GM04503 (cell line): Measurements from ENCODE around the gene LCT.
"Not testable (repeated sequence)": the region's sequence is repeated elsewhere in the genome, so short reads cannot be mapped to it uniquely, and the experiment has no call there.

Source experiments
- DNase-seq: peaks from one replicate; pipeline ENCODE4 v3.0.0-alpha.2; 2012; ENCODE audit warnings: low read depth

The LCT gene

DNA sequence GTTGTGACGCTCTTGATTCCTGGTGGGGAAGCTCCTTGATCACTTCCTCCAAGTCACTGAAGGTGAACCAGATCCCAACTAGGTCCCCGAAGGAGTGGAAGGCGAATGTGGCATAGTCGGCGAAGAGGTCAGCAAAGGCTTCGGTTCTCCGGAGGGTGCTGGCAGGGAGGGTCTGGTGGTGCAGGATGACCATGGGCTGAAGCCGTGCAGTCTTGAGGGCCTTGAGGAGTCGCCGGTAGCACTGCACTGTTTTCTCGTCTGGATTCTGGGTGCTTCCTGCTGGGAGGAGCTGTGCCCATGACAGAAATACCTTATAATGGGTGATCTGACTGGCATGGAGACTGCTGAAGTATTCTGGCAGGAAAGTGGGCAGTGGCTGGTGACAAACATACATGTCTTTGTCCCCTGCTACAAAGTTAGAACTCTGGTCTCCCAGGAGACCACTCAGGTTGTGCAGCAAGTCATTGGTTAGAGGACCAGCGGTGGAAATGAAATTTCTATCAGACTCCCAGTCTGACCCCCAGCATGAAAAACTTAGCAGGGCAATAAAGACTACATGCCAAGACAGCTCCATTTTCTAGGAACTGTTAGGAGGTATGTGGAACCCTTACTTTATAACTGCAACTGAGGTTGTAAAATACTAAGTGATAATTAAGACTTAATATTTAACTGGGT, at the start of gene LCT:
LCT (minus strand) TSS at position 589 of the 675 bp plus-strand sequence; CDS start at position 574, 15 bp downstream.
- no peak for DNase-seq

DNA sequence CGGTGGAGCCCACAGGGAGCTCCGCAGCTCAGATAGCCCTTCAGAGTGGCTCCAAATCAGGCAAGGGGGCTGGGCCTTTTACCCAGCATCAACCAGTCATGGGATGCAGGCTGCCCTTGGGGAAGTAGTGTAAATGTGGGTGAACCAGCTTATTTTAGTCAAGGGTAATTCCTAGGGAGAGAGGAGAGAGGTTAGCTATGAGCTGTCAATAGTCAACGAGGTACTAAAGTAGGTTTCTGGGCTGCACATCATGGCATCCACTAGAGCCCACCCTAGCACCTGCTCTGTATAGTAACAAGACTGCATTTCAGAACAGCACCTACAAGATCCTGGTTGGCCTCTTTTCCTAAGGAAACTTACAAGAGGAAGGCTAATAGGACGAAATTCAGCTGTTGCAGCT, 48.7 kb upstream of the LCT start:
- DNase-seq = no peak

DNA sequence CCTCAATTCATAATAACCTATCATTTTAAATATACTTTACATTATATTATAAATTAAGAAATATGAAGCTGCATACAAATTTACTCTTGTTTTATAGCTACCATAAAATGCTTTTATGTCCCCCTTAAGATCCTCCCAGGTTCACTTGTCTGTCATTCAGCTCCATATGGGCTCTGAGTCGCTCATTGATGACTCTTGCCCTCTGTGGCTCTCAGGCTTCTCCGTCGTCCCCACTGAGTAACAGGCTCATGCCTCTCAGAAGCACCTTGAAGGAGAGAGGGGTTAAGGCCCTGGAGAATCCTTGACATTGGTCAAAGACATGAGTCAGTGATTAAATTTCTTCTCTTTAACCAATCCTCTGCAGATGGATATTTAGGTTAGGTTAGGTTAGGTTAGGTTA, 45.4 kb upstream of the LCT start:
- DNase-seq = no peak

DNA sequence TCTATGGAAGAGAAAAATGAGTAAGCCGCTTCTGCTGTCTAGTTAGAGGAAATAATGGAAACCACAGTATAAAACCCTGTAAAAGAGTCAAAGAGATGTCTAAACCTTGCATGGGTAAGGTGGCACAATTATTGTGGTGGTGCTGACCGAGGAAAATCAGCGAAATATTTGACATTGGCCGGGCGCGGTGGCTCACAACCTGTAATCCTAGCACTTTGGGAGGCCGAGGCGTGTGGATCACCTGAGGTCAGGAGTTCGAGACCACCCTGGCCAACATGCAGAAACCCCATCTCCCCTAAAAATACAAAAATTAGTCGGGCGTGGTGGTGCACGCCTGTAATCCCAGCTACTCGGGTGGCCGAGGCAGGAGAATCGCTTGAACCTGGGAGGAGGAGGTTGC, 39.8 kb upstream of the LCT start:
- not testable (repeated sequence) for DNase-seq

DNA sequence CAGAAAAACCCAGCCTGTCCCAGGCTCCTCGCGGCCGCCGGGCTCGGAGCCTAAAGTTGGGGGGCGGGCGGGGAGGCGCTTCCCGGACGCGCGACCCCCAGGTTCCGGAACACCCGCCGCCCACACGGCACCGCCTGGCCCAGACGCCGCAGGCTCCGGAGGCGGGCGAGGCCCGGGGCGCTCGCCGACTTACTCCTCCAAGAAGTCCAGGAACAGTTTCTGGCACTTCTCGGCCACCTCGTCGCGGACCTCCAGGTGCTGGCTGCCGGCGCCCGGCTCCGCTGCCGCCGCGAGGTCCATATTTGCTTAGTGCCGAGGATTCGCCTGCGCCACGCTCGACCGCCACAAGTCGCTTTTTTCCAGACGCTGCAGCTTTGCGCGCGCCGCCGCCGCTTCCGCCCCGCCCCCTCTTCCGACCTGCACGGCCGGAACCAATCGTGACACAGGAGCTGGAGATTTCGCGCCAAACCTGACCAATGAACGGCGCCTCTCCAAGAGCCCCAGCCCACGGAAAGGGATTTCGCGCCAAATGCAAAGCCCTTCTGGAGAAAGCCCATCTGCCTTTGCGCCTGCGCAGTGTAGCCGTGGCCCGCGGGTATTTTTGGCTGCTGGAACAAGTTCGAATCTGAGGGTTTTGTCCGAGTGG, 39.2 kb upstream of the LCT start, which contains the start of gene MCM6:
MCM6 (minus strand) TSS at position 378 of the 646 bp plus-strand sequence; CDS start at position 300, 78 bp downstream.
- peak; percentile 89 for DNase-seq

DNA sequence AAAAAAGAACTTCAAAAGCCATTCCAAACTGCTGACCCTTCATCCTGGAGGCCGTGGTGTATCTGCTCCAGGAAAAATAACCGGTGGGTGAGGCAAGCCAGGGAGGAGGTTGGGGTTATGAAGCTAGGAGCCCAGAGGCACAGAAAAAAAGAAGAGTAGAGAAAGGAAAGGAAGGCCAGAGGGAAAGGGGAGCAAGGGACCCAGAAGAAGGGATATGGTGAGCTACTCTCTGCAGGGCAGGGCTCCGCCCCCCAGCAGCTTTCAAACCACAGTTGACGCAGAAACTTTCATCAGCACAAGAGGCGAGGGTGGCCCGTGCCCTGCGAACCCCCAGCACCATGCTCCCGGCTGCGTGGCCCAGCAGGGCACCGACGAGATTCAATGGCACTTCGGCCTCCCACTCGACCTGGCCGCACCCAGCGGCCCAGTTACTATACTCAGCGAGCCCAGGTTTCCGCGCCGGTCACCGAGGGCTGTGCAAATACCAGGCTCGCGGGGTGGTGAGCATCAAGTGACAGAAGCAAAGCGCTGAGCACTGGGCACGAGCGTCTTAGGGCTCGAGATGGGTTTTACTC, 38.6 kb upstream of the LCT start:
- DNase-seq = no peak

DNA sequence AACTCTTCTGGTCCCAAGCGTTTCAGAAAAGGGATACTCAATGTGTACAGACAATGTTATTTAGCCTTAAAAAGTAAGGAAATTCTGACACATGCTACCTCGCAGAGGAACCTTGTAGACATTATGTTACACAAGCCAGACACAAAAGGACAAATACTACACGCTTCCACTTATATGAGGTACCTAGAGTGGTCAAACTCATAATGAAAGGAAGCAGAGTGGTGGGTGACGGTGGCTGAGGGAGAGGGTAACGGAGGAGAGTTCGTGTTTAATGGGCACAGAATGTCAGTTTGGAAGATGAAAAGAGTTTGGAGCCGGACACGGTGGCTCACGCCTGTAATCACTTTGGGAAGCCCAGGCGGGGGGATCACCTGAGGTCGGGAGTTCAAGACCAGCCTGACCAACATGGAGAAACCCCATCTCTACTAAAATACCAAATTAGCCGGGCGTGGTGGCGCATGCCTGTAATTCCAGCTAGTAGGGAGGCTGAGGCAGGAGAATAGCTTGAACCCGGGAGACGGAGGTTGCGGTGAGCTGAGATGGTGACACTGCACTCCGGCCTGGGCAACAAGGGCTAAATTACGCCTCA, 37.9 kb upstream of the LCT start:
- no peak for DNase-seq

DNA sequence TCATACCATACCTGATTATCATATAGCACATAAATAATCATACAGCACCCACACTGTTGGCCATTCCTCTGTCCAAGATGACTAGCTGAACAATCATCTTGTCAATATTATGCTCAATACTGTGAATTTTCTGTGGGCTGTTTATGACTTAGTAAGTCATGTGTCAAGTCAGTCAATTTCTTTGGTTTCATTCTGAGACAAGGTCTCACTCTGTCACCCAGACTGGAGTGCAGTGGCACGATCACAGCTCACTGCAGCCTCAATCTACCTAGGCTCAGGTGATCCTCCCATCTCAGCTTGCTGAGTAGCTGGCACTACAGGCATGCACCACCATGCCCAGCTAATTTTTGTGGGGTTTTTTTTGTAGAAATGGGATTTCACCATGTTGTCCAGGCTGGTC, 33.6 kb upstream of the LCT start:
- no peak for DNase-seq

DNA sequence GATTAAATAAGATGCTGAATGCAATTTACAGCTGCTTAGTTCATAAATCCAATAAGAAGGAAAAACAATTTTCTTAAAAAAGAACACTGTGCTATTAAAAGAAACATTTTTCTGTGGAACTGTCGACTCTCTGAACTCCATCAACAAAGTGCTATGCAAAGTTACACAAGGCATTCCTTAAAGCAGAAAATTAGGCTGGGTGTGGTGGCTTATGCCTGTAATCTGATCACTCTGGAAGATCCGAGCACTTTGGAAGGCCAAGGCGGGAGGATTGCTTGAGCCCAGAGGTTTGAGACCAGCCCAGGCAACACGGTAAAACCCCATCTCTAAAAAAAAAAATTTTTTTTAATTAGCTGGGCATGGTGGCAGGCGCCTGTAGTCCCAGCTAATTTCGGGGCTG, 26.2 kb upstream of the LCT start:
- no peak for DNase-seq

DNA sequence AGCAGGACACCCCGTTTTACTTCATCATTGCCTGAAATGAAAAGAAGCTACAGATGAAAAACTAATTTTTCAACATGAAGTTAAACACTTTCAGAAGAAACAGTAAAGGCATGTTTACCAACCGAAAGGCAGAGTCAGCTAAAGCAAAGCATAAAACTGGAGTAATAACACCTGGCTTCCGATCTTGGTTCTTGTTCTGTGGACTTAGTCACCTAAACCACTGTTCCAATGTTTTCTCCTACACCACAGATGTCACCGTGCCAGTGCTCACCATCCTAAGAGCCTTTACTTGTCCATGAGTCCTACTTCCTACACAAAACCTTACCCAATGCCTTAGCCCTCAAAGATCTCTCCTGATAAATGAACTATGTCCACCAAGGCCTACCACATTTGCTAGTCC, 25.7 kb upstream of the LCT start:
- no peak for DNase-seq

DNA sequence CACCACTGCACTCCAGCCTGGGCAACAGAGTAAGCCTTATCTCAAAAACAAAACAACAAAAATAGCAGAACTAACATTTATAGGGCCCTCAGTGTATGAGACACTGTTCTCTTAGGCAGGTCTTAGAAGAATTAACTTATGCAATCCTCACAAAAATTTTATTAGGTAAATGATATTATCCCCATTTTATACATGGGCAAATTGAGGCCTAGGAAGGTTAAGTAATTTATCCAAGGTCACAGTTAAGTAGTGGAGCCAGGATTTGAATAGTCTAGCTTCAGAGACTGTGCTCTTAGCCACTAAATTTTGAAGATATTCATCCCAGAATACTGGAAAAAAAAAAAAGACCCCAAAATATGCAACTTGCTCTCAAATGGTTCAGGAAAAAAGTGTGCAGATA, 16.4 kb upstream of the LCT start:
- no peak for DNase-seq

DNA sequence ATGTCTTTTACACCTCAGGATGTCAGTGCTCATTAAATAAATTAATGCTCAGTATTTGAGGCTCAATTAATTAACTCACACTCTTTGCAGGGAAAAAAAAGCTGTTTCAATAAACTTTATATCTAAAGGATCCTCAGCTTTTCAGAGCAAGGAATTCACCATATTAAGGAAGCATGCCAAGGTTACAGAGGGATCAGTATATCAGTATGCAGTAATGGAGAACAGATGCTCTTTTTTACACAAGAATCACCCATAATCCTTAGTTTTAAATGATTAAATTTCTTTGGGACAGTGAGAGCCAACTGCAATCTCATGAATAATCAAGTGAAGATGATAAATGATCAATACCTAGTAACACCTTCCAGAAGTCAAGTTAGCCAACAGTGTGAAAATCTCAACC, 14.9 kb upstream of the LCT start:
- DNase-seq = no peak

DNA sequence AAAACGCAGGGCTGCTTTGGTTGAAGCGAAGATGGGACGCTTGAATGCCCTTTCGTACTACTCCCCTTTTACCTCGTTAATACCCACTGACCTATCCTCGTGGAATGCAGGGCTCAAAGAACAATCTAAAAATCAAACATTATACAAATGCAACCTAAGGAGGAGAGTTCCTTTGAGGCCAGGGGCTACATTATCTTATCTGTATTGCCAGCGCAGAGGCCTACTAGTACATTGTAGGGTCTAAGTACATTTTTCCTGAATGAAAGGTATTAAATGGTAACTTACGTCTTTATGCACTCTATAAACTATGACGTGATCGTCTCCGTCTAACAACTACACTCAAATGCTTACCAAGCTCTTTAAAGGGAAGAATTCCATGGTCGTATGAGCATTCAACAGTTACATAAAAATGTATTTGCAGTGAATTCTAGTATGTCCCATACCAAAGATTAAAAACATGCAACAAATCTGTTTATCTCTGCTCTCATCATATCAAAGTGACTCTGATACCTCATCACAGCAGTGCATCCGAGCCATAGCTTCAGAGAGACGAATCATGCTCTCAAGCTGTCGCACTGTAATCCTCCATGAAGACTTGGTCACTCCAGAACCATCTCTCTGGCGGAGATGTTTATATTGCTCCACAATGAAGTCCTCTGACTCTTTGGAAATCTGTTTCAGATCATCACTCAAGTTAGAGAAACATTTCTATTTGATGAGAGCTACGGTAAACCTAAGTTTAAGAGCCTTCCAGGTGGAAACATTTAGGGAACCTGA, 14.1 kb upstream of the LCT start:
- DNase-seq = no peak

DNA sequence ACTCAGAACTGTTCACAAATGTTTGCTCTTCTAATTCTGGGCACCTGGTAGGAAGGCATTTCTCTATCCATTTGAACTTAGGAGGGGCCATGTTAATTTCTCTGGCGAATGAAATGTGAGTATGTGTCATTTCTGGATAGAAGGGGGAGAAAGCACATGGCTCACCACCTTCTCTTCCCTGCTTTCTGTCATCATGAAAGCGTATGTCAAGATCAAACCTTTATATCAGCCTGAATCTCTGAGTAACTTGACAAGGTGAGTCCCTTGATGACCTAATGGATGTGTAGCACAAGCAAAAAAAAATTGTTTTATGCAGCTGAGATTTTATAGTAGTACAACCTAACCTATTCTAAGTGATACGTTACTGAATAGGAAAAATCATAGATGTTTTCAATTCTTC, 12.1 kb upstream of the LCT start:
- DNase-seq = no peak

DNA sequence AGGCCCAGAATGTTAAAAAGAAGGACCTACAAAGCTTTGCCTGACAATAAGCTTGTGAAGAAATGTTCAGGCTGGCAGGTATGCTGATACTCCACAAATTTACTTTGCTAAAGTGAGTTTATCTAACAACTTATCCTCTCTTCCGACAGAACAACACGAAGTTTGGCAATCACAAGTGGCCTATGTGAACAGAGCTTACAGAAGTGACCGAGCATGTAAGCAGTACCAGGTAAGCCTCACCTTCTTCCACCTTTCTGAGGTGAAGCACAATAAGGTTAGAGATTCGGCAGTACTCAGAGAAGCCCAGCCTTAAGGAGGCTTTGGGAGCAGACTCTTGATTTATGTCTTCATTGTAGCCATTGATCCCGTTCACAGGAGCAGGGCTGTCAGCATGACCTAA, 9.0 kb upstream of the LCT start:
- DNase-seq = no peak

DNA sequence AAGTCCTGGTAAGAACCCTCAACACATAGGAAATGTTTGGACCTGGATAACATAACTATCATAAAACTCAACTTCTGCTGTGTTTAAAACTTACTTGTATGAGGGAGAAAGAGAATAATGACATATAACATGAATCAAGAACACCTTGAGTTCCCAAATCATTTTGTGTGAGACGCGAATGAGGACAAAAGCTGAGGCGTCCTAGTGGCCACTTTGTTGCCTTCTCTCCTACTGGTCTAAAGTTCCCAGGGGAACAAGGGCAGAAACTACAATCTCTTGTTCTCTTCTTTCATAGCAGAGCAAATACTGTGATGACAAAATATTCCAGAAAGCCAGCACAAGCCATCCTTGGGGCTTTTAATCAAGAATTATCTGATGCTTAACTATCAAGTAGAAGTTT, 8.3 kb upstream of the LCT start:
- no peak for DNase-seq

DNA sequence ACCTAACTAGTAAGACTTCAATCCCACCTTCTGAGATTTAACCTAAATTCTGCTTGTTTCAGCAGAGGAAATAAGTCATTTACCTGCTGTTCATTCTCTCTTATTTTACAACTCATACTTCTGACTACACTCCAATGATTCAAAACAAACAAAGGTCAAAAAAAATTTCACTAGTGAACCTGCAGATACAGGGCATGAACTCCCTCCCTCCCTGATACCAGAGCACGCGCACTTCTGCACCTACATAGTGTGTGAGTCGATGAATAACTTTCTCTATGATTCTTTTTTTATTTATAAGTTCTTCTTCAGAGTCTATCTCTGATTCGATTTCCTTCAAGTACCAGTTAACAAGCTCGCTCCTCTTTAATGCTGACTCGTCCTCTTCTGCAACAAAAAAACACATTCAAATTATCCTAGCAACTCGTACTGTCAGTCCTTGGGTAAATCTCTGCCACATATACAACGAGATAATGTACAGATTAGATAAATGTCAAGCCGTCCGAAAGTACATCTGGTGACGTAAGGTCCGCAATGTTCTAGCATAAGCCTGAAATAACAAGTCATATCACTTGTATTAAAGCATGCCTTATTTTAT, 7.4 kb upstream of the LCT start:
- no peak for DNase-seq

DNA sequence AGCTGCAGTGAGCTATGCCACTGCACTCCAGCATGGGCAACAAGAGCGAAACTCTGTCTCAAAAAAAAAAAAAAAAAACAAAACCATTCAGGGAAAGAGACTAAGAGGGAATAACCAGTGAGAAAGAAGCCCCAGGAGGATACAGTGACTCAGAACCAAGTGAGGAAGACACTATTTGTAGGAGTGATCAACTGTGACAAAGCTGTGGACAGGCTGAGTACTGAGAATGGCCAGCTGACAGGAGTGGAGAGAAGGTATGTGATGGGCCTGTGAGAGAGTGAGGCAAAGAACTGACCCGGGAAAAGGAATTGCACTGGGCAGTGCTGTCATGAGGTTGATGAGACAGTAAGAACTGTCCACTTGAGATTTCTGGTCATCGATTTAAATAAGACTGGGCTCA, 6.7 kb upstream of the LCT start:
- no peak for DNase-seq

DNA sequence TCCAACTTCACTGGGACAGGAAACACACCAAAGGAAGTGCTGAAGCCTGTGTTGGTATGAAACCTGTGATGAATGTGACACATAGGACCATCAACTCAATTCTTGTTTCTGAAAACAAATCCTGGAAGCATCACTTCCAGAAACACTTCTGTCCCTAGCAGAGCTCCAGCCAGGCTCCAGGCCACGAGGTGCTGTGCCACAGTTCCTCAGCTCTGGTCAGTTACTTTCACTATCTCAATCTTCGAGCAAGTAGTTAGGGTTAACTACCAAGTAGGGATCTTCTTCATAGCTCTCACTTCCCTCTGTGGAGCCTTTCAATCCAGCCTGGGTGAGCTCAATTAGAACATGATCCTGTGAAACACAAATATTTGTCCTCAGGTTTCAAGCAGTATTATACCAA, 3.6 kb upstream of the LCT start:
- DNase-seq = no peak

DNA sequence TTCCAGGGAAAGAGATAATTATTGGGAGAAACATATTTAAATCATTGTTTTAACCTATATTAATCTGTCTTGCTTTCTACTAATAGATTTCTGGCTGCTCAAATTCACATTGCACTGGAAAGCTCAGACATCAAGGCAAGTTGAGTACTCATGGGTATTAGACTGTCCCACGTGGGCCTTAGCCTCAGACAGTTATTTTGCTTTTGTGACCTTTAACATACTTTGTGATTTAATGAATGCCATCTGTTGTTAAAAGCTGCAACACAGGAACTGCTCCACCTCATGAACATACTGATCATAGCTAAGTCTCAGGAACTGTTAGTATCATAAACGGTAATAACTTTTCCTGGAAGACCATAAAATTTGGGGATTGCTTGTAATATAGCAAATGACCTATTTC, 2.7 kb upstream of the LCT start:
- DNase-seq = peak; percentile 87

DNA sequence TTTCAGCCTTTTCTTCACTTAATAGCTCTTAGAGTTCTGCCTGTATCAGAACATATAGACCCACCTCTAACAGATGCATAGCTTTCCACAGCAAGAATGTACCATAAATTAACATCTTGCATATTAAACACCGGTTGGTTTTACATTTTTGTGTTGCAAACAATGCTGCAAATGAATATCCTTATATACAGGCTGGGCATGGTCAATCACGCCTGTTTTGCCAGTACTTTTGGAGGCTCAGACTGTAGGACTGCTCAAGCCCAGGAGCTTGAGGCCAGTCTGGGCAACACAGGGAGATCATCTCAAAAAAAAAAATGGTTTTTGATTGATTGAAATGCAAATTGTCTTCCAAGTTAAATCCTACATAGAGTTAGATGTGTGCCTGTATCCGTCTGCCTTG, 1.5 kb upstream of the LCT start:
- DNase-seq = no peak

DNA sequence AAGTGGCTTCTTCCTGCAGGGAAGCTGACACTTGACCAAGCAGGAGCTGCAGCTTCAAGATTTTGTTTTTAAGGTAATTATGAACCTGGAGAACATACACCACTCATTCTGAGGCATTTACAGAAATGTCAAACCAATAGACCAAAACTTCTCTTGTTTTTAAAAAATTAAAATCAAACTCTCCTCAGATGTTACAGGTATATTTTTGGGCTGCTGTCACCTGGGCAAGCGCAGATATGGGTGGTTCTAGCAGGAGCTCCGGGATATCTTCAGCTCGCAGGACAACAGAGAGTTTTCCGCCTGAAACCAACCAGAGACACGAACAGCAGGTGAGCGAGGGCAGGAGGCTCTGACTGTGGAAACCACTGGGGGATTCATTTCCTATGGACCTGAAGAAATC, 4.1 kb downstream of the LCT start:
- DNase-seq = no peak
